NCI-H146 (cell line): ENCODE results near the gene RAD51B.
"Not testable (repeated sequence)": the region's sequence is repeated elsewhere in the genome, so short reads cannot be mapped to it uniquely, and the experiment has no call there.

Experiments
- DNase-seq: peaks from one replicate; lab custom pipeline; 2025; lab: John Stamatoyannopoulos, UW

RAD51B gene

GRCh38 chr14:67984274-67984673, 164.7 kb downstream of the RAD51B start:
- no peak for DNase-seq

GRCh38 chr14:67986131-67986841, 166.7 kb downstream of the RAD51B start:
- no peak for DNase-seq

- DNase-seq: no peak
Measured at GRCh38 chr14:67987606-67988005, 168.0 kb downstream of the RAD51B start.

- not testable (repeated sequence) for DNase-seq
Measured at GRCh38 chr14:67988210-67988609, 168.6 kb downstream of the RAD51B start.

GRCh38 chr14:67990576-67990975, 171.0 kb downstream of the RAD51B start:
- no peak for DNase-seq

- DNase-seq: no peak
Measured at GRCh38 chr14:67994531-67994930, 175.0 kb downstream of the RAD51B start.

GRCh38 chr14:67996235-67996634, 176.7 kb downstream of the RAD51B start:
- no peak for DNase-seq

GRCh38 chr14:67998834-67999233, 179.3 kb downstream of the RAD51B start:
- DNase-seq: no peak

GRCh38 chr14:67999290-67999689, 179.7 kb downstream of the RAD51B start:
- no peak for DNase-seq

GRCh38 chr14:67999705-68000384, 180.3 kb downstream of the RAD51B start:
- no peak for DNase-seq

GRCh38 chr14:68000511-68000910, 180.9 kb downstream of the RAD51B start:
- DNase-seq: no peak

GRCh38 chr14:68008491-68008890, 188.9 kb downstream of the RAD51B start:
- no peak for DNase-seq

- DNase-seq: no peak
Measured at GRCh38 chr14:68011406-68012028, 191.9 kb downstream of the RAD51B start.

- no peak for DNase-seq
Measured at GRCh38 chr14:68012871-68013270, 193.3 kb downstream of the RAD51B start.

- DNase-seq: no peak
Measured at GRCh38 chr14:68013326-68013725, 193.7 kb downstream of the RAD51B start.

GRCh38 chr14:68014771-68015170, 195.2 kb downstream of the RAD51B start:
- DNase-seq: no peak

- no peak for DNase-seq
Measured at GRCh38 chr14:68015356-68016254, 196.0 kb downstream of the RAD51B start.

- no peak for DNase-seq
Measured at GRCh38 chr14:68016255-68016914, 196.8 kb downstream of the RAD51B start.

GRCh38 chr14:68018598-68018997, 199.0 kb downstream of the RAD51B start:
- DNase-seq: no peak

GRCh38 chr14:68020493-68020892, 200.9 kb downstream of the RAD51B start:
- no peak for DNase-seq

GRCh38 chr14:68020999-68021663, 201.6 kb downstream of the RAD51B start:
- DNase-seq: no peak
